ENCODE measurements around the gene NPC1L1. TPM values are rescaled to one million over a fixed set of nuclear protein-coding genes. Genes with fewer than 3 reads are reported as not detected.
A peak's percentile ranks its signal among the peaks of the same experiment; 100 is the strongest.

NPC1L1 gene
- total and polyA plus RNA-seq, 2 experiments from 2014 or later, result 20.6 to 25.8 TPM

DNA sequence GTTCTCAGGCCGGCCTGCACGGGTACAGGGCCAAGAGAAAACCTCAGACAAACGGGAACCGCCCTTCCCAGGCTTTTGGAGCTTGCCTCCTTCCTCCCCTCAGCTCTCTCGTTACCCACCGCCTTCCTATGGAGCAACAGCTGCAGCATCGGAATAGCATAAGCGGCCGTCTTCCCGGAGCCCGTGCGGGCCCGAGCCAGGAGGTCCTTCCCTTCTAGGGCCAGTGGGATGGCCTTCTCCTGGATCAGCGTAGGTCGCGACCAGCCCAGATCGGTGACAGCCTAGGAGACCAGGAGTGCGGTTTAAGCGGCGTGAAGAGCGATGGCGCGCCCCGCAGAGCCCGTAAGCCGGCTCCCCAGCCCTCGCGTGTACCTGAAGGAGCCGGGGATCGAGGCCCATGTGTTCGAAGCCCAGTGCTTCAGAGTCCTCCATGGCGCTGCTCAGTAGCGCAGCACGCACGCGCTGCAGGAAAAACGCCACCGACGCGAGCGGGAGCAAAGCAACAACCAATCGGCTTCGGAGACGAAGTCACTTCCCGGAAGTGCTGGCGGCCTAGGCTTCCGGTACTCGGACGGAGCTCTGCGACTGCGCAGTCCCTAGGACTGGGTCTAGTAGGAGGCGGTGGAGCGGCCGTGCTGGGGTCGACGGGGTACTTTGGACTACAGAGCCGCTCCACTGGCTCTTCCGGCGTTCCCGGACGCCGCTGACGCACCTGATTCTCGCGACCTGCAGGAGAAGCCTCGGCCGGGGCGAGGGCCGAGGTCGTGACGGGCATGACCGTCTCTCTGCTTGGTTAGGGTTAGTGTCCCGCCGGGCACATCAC, 32.5 kb upstream of the NPC1L1 start, which contains the start of gene DDX56:
Gene DDX56, minus strand, starts transcription at position 445 of the 823 bp plus-strand sequence. Its CDS starts 13 bp downstream, at position 432.
- TF ChIP-seq, protein P1, sequence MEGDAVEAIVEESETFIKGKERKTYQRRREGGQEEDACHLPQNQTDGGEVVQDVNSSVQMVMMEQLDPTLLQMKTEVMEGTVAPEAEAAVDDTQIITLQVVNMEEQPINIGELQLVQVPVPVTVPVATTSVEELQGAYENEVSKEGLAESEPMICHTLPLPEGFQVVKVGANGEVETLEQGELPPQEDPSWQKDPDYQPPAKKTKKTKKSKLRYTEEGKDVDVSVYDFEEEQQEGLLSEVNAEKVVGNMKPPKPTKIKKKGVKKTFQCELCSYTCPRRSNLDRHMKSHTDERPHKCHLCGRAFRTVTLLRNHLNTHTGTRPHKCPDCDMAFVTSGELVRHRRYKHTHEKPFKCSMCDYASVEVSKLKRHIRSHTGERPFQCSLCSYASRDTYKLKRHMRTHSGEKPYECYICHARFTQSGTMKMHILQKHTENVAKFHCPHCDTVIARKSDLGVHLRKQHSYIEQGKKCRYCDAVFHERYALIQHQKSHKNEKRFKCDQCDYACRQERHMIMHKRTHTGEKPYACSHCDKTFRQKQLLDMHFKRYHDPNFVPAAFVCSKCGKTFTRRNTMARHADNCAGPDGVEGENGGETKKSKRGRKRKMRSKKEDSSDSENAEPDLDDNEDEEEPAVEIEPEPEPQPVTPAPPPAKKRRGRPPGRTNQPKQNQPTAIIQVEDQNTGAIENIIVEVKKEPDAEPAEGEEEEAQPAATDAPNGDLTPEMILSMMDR (IDR thresholded peaks at IDR 0.05; ENCODE audit: poor library complexity), result no peak
- no peak for TF ChIP-seq EZH2 (IDR thresholded peaks at IDR 0.05; ENCODE audit: borderline replicate concordance)
- H3K9me2 ChIP-seq (replicated peaks; ENCODE audit: insufficient read depth), result no peaks in the 10 kb centered on the region
- peak; percentile 98 for DNase-seq (ENCODE audit: low spot score)
- peak within 1 kb of the TSS; percentile 75 for H2AFZ ChIP-seq
- H3K9me3 ChIP-seq (ENCODE audit: low read depth), result no peaks in the 10 kb centered on the region
- WGBS (ENCODE audit: low lambda C conversion rate, missing lambda C conversion rate), result under 1% methylated on average over 70 of the region's 74 CpGs
- peak within 1 kb of the TSS; percentile 63 for H3K4me3 ChIP-seq
- peaks cover 13% of the 10 kb centered on the region for H3K4me1 ChIP-seq (ENCODE audit: insufficient read depth)
- H3K36me3 ChIP-seq (replicated peaks; ENCODE audit: insufficient read depth, low read depth), result no peaks in the 10 kb centered on the region
- H3K4me2 ChIP-seq, result peak within 1 kb of the TSS; percentile 90
- H3K27me3 ChIP-seq, result no peaks in the 10 kb centered on the region
- peaks cover 54% of the 10 kb centered on the region for H3K79me2 ChIP-seq
- no peaks in the 10 kb centered on the region for H4K20me1 ChIP-seq (ENCODE audit: insufficient read depth, poor library complexity, severe bottlenecking)
- H3K27ac ChIP-seq, result peak within 1 kb of the TSS; percentile 88

DNA sequence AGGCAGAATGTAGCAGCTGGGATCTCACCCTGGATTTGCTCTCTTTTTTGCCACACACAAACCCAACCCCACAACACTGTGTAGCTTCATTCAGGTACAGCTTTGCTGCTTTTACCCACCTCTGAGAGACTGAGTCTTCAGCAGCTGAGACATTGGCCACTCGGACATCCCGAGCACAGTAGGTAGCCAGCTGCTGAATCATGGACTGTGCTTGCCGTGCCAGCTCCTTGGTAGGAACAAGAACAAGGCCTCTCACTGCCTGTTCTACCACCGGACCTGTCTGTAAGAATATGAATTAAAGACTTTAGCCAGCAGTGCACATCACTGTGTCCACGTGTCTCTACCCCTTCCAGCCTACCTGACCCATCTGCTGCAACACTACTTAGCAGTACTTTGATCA, 31.6 kb upstream of the NPC1L1 start:
- Histone ChIP-seq H2AFZ (no peak overlapping the region), H3K27me3 (no peaks in the 10 kb centered on the region), H3K9me2 (replicated peaks; ENCODE audit: insufficient read depth) (no peaks in the 10 kb centered on the region), H4K20me1 (ENCODE audit: insufficient read depth, poor library complexity, severe bottlenecking) (no peaks in the 10 kb centered on the region), H3K4me2 (peak overlapping the region; percentile 90), H3K4me3 (peak overlapping the region; percentile 60), H3K27ac (peak overlapping the region; percentile 88), H3K4me1 (ENCODE audit: insufficient read depth) (peaks cover 13% of the 10 kb centered on the region), H3K36me3 (replicated peaks; ENCODE audit: insufficient read depth, low read depth) (no peaks in the 10 kb centered on the region), H3K9me3 (ENCODE audit: low read depth) (no peaks in the 10 kb centered on the region), H3K79me2 (peaks cover 54% of the 10 kb centered on the region)
- DNase-seq (ENCODE audit: low spot score), result no peak
- TF ChIP-seq EZH2phosphoT487 (IDR thresholded peaks at IDR 0.05; ENCODE audit: low read depth, severe bottlenecking, unreplicated experiment) (no peak), EZH2 (IDR thresholded peaks at IDR 0.05; ENCODE audit: borderline replicate concordance) (no peak)
- TF ChIP-seq, protein P1 (IDR thresholded peaks at IDR 0.05; ENCODE audit: poor library complexity), result no peak
- WGBS (ENCODE audit: low lambda C conversion rate, missing lambda C conversion rate), result 77% methylated on average over 5 of the region's 5 CpGs

DNA sequence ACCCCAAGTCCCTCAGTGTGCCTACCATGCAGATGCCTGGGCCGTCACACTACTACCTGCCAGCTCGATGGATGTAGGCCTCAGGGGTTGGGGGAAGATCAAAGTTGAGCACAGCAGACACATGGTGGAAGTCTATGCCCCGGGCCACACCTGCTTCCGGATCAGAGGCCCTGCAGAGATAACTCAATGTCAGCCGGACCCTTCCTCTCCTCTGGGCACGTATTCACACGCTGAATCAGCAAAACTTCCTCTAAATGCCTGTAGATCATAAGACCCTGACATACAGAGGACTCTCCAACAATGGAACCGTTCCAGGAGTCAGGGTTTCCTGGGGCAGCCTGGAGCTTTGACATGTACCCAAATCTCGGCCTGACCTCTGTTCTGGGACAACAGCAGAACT, 28.8 kb upstream of the NPC1L1 start:
- H3K36me3 ChIP-seq (replicated peaks; ENCODE audit: insufficient read depth, low read depth), result no peaks in the 10 kb centered on the region
- H3K4me1 ChIP-seq (ENCODE audit: insufficient read depth), result peaks cover 12% of the 10 kb centered on the region
- H3K27me3 ChIP-seq, result no peaks in the 10 kb centered on the region
- peaks cover 43% of the 10 kb centered on the region for H3K79me2 ChIP-seq
- no peak overlapping the region for H2AFZ ChIP-seq
- no peak for DNase-seq (ENCODE audit: low spot score)
- H4K20me1 ChIP-seq (ENCODE audit: insufficient read depth, poor library complexity, severe bottlenecking), result no peaks in the 10 kb centered on the region
- H3K4me2 ChIP-seq, result no peak overlapping the region
- H3K9me3 ChIP-seq (ENCODE audit: low read depth), result no peaks in the 10 kb centered on the region
- no peak overlapping the region for H3K4me3 ChIP-seq
- H3K9me2 ChIP-seq (replicated peaks; ENCODE audit: insufficient read depth), result no peaks in the 10 kb centered on the region
- no peak overlapping the region for H3K27ac ChIP-seq
- TF ChIP-seq, protein P1 (IDR thresholded peaks at IDR 0.05; ENCODE audit: poor library complexity), result no peak
- TF ChIP-seq EZH2 (IDR thresholded peaks at IDR 0.05; ENCODE audit: borderline replicate concordance), result no peak
- TF ChIP-seq EZH2phosphoT487 (IDR thresholded peaks at IDR 0.05; ENCODE audit: low read depth, severe bottlenecking, unreplicated experiment), result no peak
- 90% methylated on average over 9 of the region's 9 CpGs for WGBS (ENCODE audit: low lambda C conversion rate, missing lambda C conversion rate)

Data from hepatocyte (in vitro differentiated cells).